Measurements from ENCODE around the gene MAPT. TPM values are rescaled to one million over a fixed set of nuclear protein-coding genes. Genes with fewer than 3 reads are reported as not detected.
"Not testable (repeated sequence)": the region's sequence is repeated elsewhere in the genome, so short reads cannot be mapped to it uniquely, and the experiment has no call there.

Gene MAPT
- total RNA-seq, 2 donors from 2014 or later = 0.86 to 2.1 TPM

- no peaks in the 10 kb centered on the region for H3K27me3 Mint-ChIP-seq (ENCODE audit: low read depth)
- H3K4me3 Mint-ChIP-seq = peak overlapping the region; percentile 29 to 53
- peak; percentile 45 to 50 for DNase-seq
- peaks cover 0 to 2% of the 10 kb centered on the region in 2 donors for H3K36me3 Mint-ChIP-seq (ENCODE audit: insufficient read depth in 2 of 2)
- H3K27ac Mint-ChIP-seq = peak overlapping the region; percentile 79
- H3K4me1 Mint-ChIP-seq (ENCODE audit: low read depth) = peaks cover 11% of the 10 kb centered on the region
- peaks cover 1% of the 10 kb centered on the region in 2 donors for H3K9me3 Mint-ChIP-seq
- ATAC-seq (replicated peaks in 1 of 2) = peak; percentile 82 to 91
These were observed 125.8 kb downstream of the MAPT start for GRCh38 chr17:46020023-46020761.

- ATAC-seq (replicated peaks in 1 of 2) = peak in 1 of 2 donors; percentile 5
- Mint-ChIP-seq H3K4me1 (ENCODE audit: low read depth) (peaks cover 11% of the 10 kb centered on the region), H3K4me3 (no peak overlapping the region), H3K27me3 (ENCODE audit: low read depth) (no peaks in the 10 kb centered on the region), H3K9me3 (peaks cover 1% of the 10 kb centered on the region in 2 donors), H3K36me3 (ENCODE audit: insufficient read depth in 2 of 2) (peaks cover 0 to 2% of the 10 kb centered on the region in 2 donors), H3K27ac (no peak overlapping the region)
- DNase-seq = no peak
These were observed 126.6 kb downstream of the MAPT start for GRCh38 chr17:46020998-46021397.

- DNase-seq; H3K9me3 Mint-ChIP-seq; H3K36me3 Mint-ChIP-seq (ENCODE audit: insufficient read depth in 2 of 2); ATAC-seq (replicated peaks in 1 of 2); H3K27me3 Mint-ChIP-seq (ENCODE audit: low read depth); H3K4me3 Mint-ChIP-seq: not testable (repeated sequence)
- peak overlapping the region; percentile 16 for H3K27ac Mint-ChIP-seq
- peaks cover 19% of the 10 kb centered on the region for H3K4me1 Mint-ChIP-seq (ENCODE audit: low read depth)
These were observed 129.0 kb downstream of the MAPT start for GRCh38 chr17:46023366-46023765.

DNA sequence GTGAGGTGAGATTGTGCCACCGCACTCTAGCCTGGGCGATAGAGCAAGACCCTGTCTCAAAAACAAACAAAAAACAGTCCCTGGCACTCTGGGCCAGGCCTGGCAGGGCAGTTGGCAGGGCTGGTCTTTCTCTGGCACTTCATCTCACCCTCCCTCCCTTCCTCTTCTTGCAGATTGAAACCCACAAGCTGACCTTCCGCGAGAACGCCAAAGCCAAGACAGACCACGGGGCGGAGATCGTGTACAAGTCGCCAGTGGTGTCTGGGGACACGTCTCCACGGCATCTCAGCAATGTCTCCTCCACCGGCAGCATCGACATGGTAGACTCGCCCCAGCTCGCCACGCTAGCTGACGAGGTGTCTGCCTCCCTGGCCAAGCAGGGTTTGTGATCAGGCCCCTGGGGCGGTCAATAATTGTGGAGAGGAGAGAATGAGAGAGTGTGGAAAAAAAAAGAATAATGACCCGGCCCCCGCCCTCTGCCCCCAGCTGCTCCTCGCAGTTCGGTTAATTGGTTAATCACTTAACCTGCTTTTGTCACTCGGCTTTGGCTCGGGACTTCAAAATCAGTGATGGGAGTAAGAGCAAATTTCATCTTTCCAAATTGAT is 129.5 kb downstream of the MAPT start:
- H3K27ac Mint-ChIP-seq = no peak overlapping the region
- H3K36me3 Mint-ChIP-seq (ENCODE audit: insufficient read depth in 2 of 2) = peaks cover 0 to 1% of the 10 kb centered on the region in 2 donors
- H3K9me3 Mint-ChIP-seq = peaks cover 0 to 1% of the 10 kb centered on the region in 2 donors
- no peaks in the 10 kb centered on the region for H3K27me3 Mint-ChIP-seq (ENCODE audit: low read depth)
- ATAC-seq (replicated peaks in 1 of 2) = no peak
- no peak for DNase-seq
- no peak overlapping the region for H3K4me3 Mint-ChIP-seq
- H3K4me1 Mint-ChIP-seq (ENCODE audit: low read depth) = peaks cover 21% of the 10 kb centered on the region

DNA sequence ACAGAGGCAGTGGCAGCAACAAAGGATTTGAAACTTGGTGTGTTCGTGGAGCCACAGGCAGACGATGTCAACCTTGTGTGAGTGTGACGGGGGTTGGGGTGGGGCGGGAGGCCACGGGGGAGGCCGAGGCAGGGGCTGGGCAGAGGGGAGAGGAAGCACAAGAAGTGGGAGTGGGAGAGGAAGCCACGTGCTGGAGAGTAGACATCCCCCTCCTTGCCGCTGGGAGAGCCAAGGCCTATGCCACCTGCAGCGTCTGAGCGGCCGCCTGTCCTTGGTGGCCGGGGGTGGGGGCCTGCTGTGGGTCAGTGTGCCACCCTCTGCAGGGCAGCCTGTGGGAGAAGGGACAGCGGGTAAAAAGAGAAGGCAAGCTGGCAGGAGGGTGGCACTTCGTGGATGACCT is 130.2 kb downstream of the MAPT start:
- Mint-ChIP-seq H3K27me3 (ENCODE audit: low read depth) (no peaks in the 10 kb centered on the region), H3K4me1 (ENCODE audit: low read depth) (peaks cover 21% of the 10 kb centered on the region), H3K27ac (no peak overlapping the region), H3K36me3 (ENCODE audit: insufficient read depth in 2 of 2) (no peaks in the 10 kb centered on the region), H3K4me3 (no peak overlapping the region), H3K9me3 (no peaks in the 10 kb centered on the region)
- ATAC-seq (replicated peaks in 1 of 2) (no peak), DNase-seq (no peak)

- DNase-seq (no peak), ATAC-seq (replicated peaks in 1 of 2) (no peak)
- Mint-ChIP-seq H3K4me3 (no peak overlapping the region), H3K9me3 (no peaks in the 10 kb centered on the region), H3K27me3 (ENCODE audit: low read depth) (no peaks in the 10 kb centered on the region), H3K4me1 (ENCODE audit: low read depth) (peaks cover 20% of the 10 kb centered on the region), H3K36me3 (ENCODE audit: insufficient read depth in 2 of 2) (no peaks in the 10 kb centered on the region), H3K27ac (no peak overlapping the region)
These were observed 130.7 kb downstream of the MAPT start for GRCh38 chr17:46025060-46025459.

DNA sequence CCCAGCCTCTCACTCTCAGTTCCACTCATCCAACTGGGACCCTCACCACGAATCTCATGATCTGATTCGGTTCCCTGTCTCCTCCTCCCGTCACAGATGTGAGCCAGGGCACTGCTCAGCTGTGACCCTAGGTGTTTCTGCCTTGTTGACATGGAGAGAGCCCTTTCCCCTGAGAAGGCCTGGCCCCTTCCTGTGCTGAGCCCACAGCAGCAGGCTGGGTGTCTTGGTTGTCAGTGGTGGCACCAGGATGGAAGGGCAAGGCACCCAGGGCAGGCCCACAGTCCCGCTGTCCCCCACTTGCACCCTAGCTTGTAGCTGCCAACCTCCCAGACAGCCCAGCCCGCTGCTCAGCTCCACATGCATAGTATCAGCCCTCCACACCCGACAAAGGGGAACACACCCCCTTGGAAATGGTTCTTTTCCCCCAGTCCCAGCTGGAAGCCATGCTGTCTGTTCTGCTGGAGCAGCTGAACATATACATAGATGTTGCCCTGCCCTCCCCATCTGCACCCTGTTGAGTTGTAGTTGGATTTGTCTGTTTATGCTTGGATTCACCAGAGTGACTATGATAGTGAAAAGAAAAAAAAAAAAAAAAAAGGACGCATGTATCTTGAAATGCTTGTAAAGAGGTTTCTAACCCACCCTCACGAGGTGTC is 131.3 kb downstream of the MAPT start:
- Mint-ChIP-seq H3K9me3 (no peaks in the 10 kb centered on the region), H3K4me3 (no peak overlapping the region), H3K27ac (peak overlapping the region; percentile 8), H3K4me1 (ENCODE audit: low read depth) (peaks cover 14% of the 10 kb centered on the region), H3K27me3 (ENCODE audit: low read depth) (no peaks in the 10 kb centered on the region), H3K36me3 (ENCODE audit: insufficient read depth in 2 of 2) (peaks cover 2 to 6% of the 10 kb centered on the region in 2 donors)
- ATAC-seq (replicated peaks in 1 of 2) (no peak), DNase-seq (no peak)

GRCh38 chr17:46026166-46027047 is 132.1 kb downstream of the MAPT start:
- H3K4me1 Mint-ChIP-seq (ENCODE audit: low read depth) = peaks cover 10% of the 10 kb centered on the region
- no peaks in the 10 kb centered on the region for H3K9me3 Mint-ChIP-seq
- no peaks in the 10 kb centered on the region for H3K27me3 Mint-ChIP-seq (ENCODE audit: low read depth)
- H3K27ac Mint-ChIP-seq = peak overlapping the region; percentile 8
- H3K36me3 Mint-ChIP-seq (ENCODE audit: insufficient read depth in 2 of 2) = peaks cover 2 to 8% of the 10 kb centered on the region in 2 donors
- ATAC-seq (replicated peaks in 1 of 2) (no peak), DNase-seq (no peak)
- no peak overlapping the region for H3K4me3 Mint-ChIP-seq

DNA sequence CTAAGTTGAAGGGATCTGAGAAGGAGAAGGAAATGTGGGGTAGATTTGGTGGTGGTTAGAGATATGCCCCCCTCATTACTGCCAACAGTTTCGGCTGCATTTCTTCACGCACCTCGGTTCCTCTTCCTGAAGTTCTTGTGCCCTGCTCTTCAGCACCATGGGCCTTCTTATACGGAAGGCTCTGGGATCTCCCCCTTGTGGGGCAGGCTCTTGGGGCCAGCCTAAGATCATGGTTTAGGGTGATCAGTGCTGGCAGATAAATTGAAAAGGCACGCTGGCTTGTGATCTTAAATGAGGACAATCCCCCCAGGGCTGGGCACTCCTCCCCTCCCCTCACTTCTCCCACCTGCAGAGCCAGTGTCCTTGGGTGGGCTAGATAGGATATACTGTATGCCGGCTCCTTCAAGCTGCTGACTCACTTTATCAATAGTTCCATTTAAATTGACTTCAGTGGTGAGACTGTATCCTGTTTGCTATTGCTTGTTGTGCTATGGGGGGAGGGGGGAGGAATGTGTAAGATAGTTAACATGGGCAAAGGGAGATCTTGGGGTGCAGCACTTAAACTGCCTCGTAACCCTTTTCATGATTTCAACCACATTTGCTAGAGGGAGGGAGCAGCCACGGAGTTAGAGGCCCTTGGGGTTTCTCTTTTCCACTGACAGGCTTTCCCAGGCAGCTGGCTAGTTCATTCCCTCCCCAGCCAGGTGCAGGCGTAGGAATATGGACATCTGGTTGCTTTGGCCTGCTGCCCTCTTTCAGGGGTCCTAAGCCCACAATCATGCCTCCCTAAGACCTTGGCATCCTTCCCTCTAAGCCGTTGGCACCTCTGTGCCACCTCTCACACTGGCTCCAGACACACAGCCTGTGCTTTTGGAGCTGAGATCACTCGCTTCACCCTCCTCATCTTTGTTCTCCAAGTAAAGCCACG is 133.0 kb downstream of the MAPT start:
- no peak for DNase-seq
- no peaks in the 10 kb centered on the region for H3K9me3 Mint-ChIP-seq
- no peak for ATAC-seq (replicated peaks in 1 of 2)
- peaks cover 10% of the 10 kb centered on the region for H3K4me1 Mint-ChIP-seq (ENCODE audit: low read depth)
- H3K27me3 Mint-ChIP-seq (ENCODE audit: low read depth) = no peaks in the 10 kb centered on the region
- peaks cover 2 to 10% of the 10 kb centered on the region in 2 donors for H3K36me3 Mint-ChIP-seq (ENCODE audit: insufficient read depth in 2 of 2)
- no peak overlapping the region for H3K4me3 Mint-ChIP-seq
- no peak overlapping the region for H3K27ac Mint-ChIP-seq

DNA sequence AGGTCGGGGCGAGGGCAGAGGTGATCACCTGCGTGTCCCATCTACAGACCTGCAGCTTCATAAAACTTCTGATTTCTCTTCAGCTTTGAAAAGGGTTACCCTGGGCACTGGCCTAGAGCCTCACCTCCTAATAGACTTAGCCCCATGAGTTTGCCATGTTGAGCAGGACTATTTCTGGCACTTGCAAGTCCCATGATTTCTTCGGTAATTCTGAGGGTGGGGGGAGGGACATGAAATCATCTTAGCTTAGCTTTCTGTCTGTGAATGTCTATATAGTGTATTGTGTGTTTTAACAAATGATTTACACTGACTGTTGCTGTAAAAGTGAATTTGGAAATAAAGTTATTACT is 133.6 kb downstream of the MAPT start:
- H3K27ac Mint-ChIP-seq = no peak overlapping the region

GRCh38 chr17:46028374-46028773 is 134.0 kb downstream of the MAPT start:
- no peaks in the 10 kb centered on the region for H3K27me3 Mint-ChIP-seq (ENCODE audit: low read depth)
- no peak overlapping the region for H3K27ac Mint-ChIP-seq
- DNase-seq (no peak), ATAC-seq (replicated peaks in 1 of 2) (no peak)
- H3K4me1 Mint-ChIP-seq (ENCODE audit: low read depth) = peaks cover 10% of the 10 kb centered on the region
- peaks cover 7 to 10% of the 10 kb centered on the region in 2 donors for H3K36me3 Mint-ChIP-seq (ENCODE audit: insufficient read depth in 2 of 2)
- H3K9me3 Mint-ChIP-seq = no peaks in the 10 kb centered on the region
- H3K4me3 Mint-ChIP-seq = no peak overlapping the region

More for the DNA sequence above, 133.6 kb downstream of the MAPT start:
- Mint-ChIP-seq H3K36me3 (ENCODE audit: insufficient read depth in 2 of 2) (peaks cover 4 to 10% of the 10 kb centered on the region in 2 donors), H3K4me1 (ENCODE audit: low read depth) (peaks cover 10% of the 10 kb centered on the region), H3K27me3 (ENCODE audit: low read depth) (no peaks in the 10 kb centered on the region), H3K9me3 (no peaks in the 10 kb centered on the region), H3K4me3 (no peak overlapping the region)
- ATAC-seq (replicated peaks in 1 of 2) (no peak), DNase-seq (no peak)

DNA sequence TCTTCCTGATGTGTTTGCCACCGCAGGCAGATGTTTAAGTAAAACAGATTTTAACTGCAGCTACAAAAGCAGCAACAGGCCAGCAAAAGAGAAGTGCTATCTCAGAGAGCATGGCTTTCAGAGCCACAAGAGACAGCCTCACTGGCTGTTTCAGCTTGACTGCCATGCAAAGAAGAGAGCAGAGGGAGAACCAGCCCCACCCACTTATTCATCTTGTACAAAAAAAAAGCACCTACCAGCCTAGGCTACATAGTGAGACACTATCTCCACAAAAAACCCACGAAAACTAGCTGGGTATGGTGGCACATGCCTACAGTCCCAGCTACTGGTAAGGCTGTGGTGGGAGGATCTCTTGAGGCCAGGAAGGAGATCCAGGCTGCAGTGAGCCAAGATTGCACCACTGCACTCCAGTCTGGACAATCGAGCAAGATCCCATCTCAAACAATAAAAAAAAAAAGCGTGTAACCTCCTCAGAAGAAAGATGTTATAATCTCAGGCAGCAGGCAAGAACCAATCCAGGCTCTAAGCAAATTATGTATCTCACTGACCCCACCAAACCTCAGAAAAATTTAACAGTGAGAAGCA is 134.7 kb downstream of the MAPT start:
- H3K9me3 Mint-ChIP-seq = no peaks in the 10 kb centered on the region

More for the DNA sequence above, 134.7 kb downstream of the MAPT start:
- peak overlapping the region; percentile 46 for H3K27ac Mint-ChIP-seq
- peaks cover 7 to 13% of the 10 kb centered on the region in 2 donors for H3K36me3 Mint-ChIP-seq (ENCODE audit: insufficient read depth in 2 of 2)
- H3K4me1 Mint-ChIP-seq (ENCODE audit: low read depth) = peaks cover 10% of the 10 kb centered on the region
- no peak for ATAC-seq (replicated peaks in 1 of 2)
- H3K4me3 Mint-ChIP-seq = no peak overlapping the region
- DNase-seq = no peak
- H3K27me3 Mint-ChIP-seq (ENCODE audit: low read depth) = no peaks in the 10 kb centered on the region
